Measurements from ENCODE around the gene KLHL10. TPM values are rescaled to one million over a fixed set of nuclear protein-coding genes. Genes with fewer than 3 reads are reported as not detected.

Gene KLHL10
- polyA plus RNA-seq, 1 of the 3 experiments (the other 2 are of a cell fraction): 0.02 TPM

DNA sequence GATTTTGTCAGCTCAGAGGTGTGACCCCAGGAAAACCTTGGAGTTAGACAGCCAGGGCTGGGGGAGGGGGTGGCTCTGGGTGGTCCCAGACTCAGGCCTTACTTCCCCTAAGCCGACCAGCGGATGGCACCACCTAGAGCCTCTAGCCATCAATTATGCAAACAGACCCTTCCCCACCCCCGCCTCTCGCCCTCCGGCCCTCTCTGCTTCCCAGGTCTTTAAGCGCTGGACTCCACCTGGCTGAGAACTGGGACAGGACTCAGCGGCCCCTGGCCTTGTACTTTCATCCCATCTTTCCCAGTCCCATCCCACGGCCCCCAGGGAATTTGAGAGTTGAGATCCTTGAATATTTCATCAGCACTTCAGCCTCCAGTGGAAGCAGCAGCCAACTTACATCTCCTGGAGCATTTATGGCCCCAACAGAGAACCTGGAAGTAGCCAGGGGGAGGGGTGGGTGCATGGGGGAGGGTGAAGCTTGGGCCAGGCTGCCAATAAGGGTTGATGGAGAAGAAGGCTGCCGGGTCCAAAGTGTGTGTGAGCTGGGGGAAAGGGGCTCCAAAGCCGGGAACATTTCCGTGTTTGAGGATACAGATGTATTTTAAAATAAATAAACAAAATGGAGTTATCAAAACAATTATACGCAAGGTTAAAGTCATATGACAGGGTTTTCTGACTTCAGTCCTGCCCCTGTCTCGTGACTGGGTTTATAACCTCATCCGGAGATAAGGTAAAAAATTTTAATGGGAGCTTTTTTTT is 43.7 kb upstream of the KLHL10 start (continued):
- TF ChIP-seq POLR2AphosphoS5 (IDR thresholded peaks at IDR 0.05; ENCODE audit: low read depth, low read length) (no peak), FOSL2 (IDR thresholded peaks at IDR 0.05; ENCODE audit: borderline replicate concordance, low read depth) (no peak), TCF12 (IDR thresholded peaks at IDR 0.05) (no peak), FOXJ3 (CRISPR knock-in tag; IDR thresholded peaks at IDR 0.05) (no peak), EP300 (IDR thresholded peaks at IDR 0.05; ENCODE audit: borderline replicate concordance in 1 of 2, low read depth in 1 of 2, low read length in 1 of 2) (no peak), RAD21 (IDR thresholded peaks at IDR 0.05; ENCODE audit: low read length) (no peak), YY1 (IDR thresholded peaks at IDR 0.05; ENCODE audit: low read depth) (no peak), SIN3A (IDR thresholded peaks at IDR 0.05; ENCODE audit: borderline replicate concordance, low read depth, low read length) (no peak), EZH2phosphoT487 (IDR thresholded peaks at IDR 0.05; ENCODE audit: borderline replicate concordance, low read depth) (no peak), ELF1 (IDR thresholded peaks at IDR 0.05) (no peak)
- TF ChIP-seq, protein P1, sequence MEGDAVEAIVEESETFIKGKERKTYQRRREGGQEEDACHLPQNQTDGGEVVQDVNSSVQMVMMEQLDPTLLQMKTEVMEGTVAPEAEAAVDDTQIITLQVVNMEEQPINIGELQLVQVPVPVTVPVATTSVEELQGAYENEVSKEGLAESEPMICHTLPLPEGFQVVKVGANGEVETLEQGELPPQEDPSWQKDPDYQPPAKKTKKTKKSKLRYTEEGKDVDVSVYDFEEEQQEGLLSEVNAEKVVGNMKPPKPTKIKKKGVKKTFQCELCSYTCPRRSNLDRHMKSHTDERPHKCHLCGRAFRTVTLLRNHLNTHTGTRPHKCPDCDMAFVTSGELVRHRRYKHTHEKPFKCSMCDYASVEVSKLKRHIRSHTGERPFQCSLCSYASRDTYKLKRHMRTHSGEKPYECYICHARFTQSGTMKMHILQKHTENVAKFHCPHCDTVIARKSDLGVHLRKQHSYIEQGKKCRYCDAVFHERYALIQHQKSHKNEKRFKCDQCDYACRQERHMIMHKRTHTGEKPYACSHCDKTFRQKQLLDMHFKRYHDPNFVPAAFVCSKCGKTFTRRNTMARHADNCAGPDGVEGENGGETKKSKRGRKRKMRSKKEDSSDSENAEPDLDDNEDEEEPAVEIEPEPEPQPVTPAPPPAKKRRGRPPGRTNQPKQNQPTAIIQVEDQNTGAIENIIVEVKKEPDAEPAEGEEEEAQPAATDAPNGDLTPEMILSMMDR (IDR thresholded peaks at IDR 0.05): no peak

DNA sequence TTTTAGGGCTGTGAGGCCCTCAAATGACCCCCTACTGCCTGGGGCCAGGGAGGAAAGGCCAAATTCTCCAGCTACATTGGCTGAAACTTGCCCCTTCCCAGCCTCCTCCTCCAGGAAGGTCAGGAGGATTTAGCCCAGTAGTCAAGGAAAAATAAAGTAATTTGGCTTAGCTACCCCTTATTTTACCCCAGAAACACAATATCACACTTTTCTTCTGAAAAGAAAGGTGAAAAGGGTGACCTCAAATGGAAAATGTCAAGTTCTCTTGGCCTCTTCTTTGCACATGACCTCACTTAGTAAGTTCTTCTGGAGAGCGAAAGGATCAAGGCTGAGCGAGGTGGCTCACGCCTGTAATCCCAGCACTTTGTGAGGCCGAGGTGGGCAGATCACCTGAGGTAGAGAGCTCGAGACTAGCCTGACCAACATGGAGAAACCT is 43.1 kb upstream of the KLHL10 start:
- H3K4me1 ChIP-seq (ENCODE audit: control insufficient read depth in 1 of 2, insufficient read depth in 2 of 2, low read depth in 1 of 2, low read length in 1 of 2): peaks cover 11 to 12% of the 10 kb centered on the region in 2 experiments; a peak in 3 of 4 replicates
- no peak overlapping the region for H2AFZ ChIP-seq (ENCODE audit: low read depth)
- no peaks in the 10 kb centered on the region for H3K27me3 ChIP-seq (ENCODE audit: insufficient read depth)
- TF ChIP-seq JUND (IDR thresholded peaks at IDR 0.05) (no peak), MXI1 (IDR thresholded peaks at IDR 0.05; ENCODE audit: low read depth, low read length) (no peak), TCF12 (IDR thresholded peaks at IDR 0.05) (no peak), NFIC (IDR thresholded peaks at IDR 0.05; ENCODE audit: borderline replicate concordance) (no peak)
- TF ChIP-seq, protein P1 (IDR thresholded peaks at IDR 0.05): no peak
- no peaks in the 10 kb centered on the region for H3K9me3 ChIP-seq
- WGBS (ENCODE audit: low lambda C conversion rate): 97% methylated on average over 5 of the region's 5 CpGs
- no peak overlapping the region for H3K27ac ChIP-seq (ENCODE audit: low read depth in 2 of 2, low read length in 1 of 2)
- ChIA-PET POLR2A (no interaction called here), CTCF (interaction anchor here (1.3 to 20.2 kb wide), 3 partner anchors 8 to 194 kb away, joined by 3 to 405 read pairs (median 20); partner anchors contain the start of genes HAP1 and JUP)
- H3K9ac ChIP-seq: no peak overlapping the region
- no peak overlapping the region for H3K4me2 ChIP-seq
- H3K79me2 ChIP-seq (ENCODE audit: insufficient read depth): no peaks in the 10 kb centered on the region
- H4K20me1 ChIP-seq (ENCODE audit: insufficient read depth): no peaks in the 10 kb centered on the region
- H3F3A ChIP-seq (replicated peaks; ENCODE audit: insufficient read depth): no peaks in the 10 kb centered on the region
- no peak for DNase-seq
- no peak overlapping the region for H3K4me3 ChIP-seq (ENCODE audit: low read depth in 2 of 2, low read length in 1 of 2)
- no peaks in the 10 kb centered on the region for H3K36me3 ChIP-seq (replicated peaks in 1 of 2; ENCODE audit: control insufficient read depth in 1 of 2, insufficient read depth in 2 of 2, low read length in 1 of 2)
- no peaks in the 10 kb centered on the region for H3K9me2 ChIP-seq

All from SK-N-SH (cell line).